ENCODE results near the gene KRTCAP2. TPM values are rescaled to one million over a fixed set of nuclear protein-coding genes. Genes with fewer than 3 reads are reported as not detected.
"Not testable (repeated sequence)": the region's sequence is repeated elsewhere in the genome, so short reads cannot be mapped to it uniquely, and the experiment has no call there.

KRTCAP2 gene
- polyA plus RNA-seq, 4 donors, result 144 to 286 (median 201) TPM

DNA sequence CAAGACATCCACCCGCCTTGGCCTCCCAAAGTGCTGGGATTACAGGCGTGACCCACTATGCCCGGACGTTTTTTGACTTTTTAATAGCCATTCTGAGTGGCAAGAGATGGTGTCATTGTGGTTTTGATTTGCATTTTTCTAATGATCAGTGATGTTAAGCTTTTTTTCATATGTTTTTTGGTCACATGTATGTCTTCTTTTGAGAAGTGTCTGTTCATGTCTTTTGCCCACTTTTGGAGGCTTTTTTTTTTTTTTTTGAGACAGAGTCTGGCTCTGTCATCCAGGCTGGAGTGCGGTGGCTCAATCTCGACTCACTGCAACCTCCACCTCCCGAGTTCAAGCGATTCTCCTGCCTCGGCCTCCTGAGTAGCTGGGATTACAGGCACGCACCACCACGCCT is 8.5 kb downstream of the KRTCAP2 start:
- H3K36me3 ChIP-seq (ENCODE audit: control insufficient read depth in 3 of 3, insufficient read depth in 2 of 3, low read depth in 1 of 3, low read length in 3 of 3); FAIRE-seq; H3K4me3 ChIP-seq (ENCODE audit: low read depth in 1 of 3, low read length in 3 of 3); H3K27me3 ChIP-seq (ENCODE audit: control insufficient read depth in 3 of 3, insufficient read depth in 3 of 3, low read length in 3 of 3); DNase-seq; H3K9me3 ChIP-seq (ENCODE audit: control insufficient read depth in 2 of 2, insufficient read depth in 1 of 2, low read depth in 1 of 2, low read length in 1 of 2); H3K27ac ChIP-seq (ENCODE audit: low read depth in 1 of 3, low read length in 2 of 3); H3K4me1 ChIP-seq (ENCODE audit: control insufficient read depth in 3 of 3, insufficient read depth in 2 of 3, low read depth in 1 of 3, low read length in 2 of 3): not testable (repeated sequence)
- WGBS, 3 donors, result 93 to 97% (median 95%) methylated on average over 7 to 11 of the region's 11 CpGs

DNA sequence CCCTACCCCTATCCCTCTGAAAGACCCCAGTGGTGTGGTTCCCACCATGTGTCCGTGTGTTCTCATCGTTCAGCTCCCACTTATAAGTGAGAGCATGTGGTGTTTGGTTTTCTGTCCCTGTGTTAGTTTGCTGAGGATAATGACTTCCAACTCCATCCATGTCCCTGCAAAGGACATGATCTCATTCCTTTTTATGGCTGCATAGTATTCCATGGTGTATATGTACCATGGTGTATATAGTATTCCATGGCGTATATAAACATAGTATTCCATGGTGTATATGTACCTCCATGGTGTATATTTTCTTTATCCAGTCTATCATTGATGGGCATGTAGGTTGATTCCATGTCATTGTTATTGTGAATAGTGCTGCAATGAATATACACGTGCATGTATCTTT is 9.3 kb downstream of the KRTCAP2 start:
- FAIRE-seq; H3K4me1 ChIP-seq (ENCODE audit: control insufficient read depth in 3 of 3, insufficient read depth in 2 of 3, low read depth in 1 of 3, low read length in 2 of 3); H3K9me3 ChIP-seq (ENCODE audit: control insufficient read depth in 2 of 2, insufficient read depth in 1 of 2, low read depth in 1 of 2, low read length in 1 of 2); DNase-seq; H3K27ac ChIP-seq (ENCODE audit: low read depth in 1 of 3, low read length in 2 of 3); H3K27me3 ChIP-seq (ENCODE audit: control insufficient read depth in 3 of 3, insufficient read depth in 3 of 3, low read length in 3 of 3); H3K4me3 ChIP-seq (ENCODE audit: low read depth in 1 of 3, low read length in 3 of 3); H3K36me3 ChIP-seq (ENCODE audit: control insufficient read depth in 3 of 3, insufficient read depth in 2 of 3, low read depth in 1 of 3, low read length in 3 of 3): not testable (repeated sequence)
- 95 to 97% (median 96%) methylated on average over 4 of the region's 4 CpGs for WGBS, 3 donors

DNA sequence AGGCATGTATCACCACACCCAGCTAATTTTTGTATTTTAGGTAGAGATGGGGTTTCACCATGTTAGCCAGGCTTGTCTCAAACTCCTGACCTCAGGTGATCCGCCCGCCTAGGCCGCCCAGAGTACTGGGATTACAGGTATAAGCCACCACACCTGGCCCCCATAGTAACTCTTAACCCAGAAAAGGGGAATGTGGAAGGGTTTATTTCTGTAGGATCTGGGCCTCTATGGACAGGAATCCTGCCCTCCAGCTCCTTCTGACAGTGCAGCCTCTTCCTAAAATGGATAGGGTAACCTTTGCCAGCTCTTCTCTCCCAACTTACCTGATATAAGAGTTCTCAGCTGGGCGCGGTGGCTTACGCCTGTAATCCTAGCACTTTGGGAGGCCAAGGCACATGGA is 10.5 kb downstream of the KRTCAP2 start:
- DNase-seq; FAIRE-seq; H3K4me1 ChIP-seq (ENCODE audit: control insufficient read depth in 3 of 3, insufficient read depth in 2 of 3, low read depth in 1 of 3, low read length in 2 of 3); H3K36me3 ChIP-seq (ENCODE audit: control insufficient read depth in 3 of 3, insufficient read depth in 2 of 3, low read depth in 1 of 3, low read length in 3 of 3); H3K4me3 ChIP-seq (ENCODE audit: low read depth in 1 of 3, low read length in 3 of 3); H3K27me3 ChIP-seq (ENCODE audit: control insufficient read depth in 3 of 3, insufficient read depth in 3 of 3, low read length in 3 of 3); H3K9me3 ChIP-seq (ENCODE audit: control insufficient read depth in 2 of 2, insufficient read depth in 1 of 2, low read depth in 1 of 2, low read length in 1 of 2); H3K27ac ChIP-seq (ENCODE audit: low read depth in 1 of 3, low read length in 2 of 3): not testable (repeated sequence)
- 94 to 100% (median 97%) methylated on average over 6 of the region's 6 CpGs for WGBS, 3 donors

DNA sequence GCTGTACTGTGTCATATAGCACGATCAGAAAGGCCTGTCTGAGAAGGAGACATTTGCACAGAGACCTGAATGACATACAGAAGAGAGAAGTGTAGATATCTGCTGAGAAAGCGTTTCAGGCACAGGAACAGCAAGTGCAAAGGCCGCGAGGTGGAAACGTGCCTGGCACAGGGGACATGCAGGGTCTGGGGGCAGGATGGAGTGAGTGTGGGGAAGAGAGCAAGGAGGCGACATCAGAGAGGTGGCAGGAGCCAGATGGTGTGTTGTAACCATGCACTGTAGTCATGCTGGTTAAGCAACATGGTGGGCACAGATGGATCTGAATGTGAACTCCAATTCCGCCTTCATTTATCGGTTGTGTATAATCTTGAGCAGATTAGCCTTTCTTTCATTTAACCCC is 13.0 kb downstream of the KRTCAP2 start:
- H3K27me3 ChIP-seq (ENCODE audit: control insufficient read depth in 3 of 3, insufficient read depth in 3 of 3, low read length in 3 of 3), result no peaks in the 10 kb centered on the region
- no peak overlapping the region for H3K4me3 ChIP-seq (ENCODE audit: low read depth in 1 of 3, low read length in 3 of 3)
- H3K36me3 ChIP-seq (ENCODE audit: control insufficient read depth in 3 of 3, insufficient read depth in 2 of 3, low read depth in 1 of 3, low read length in 3 of 3), result no peaks in the 10 kb centered on the region
- 74 to 81% (median 80%) methylated on average over 8 of the region's 8 CpGs for WGBS, 3 donors
- FAIRE-seq, result no peak
- no peaks in the 10 kb centered on the region for H3K4me1 ChIP-seq (ENCODE audit: control insufficient read depth in 3 of 3, insufficient read depth in 2 of 3, low read depth in 1 of 3, low read length in 2 of 3)
- no peak for DNase-seq
- H3K27ac ChIP-seq (ENCODE audit: low read depth in 1 of 3, low read length in 2 of 3), result no peak overlapping the region
- no peaks in the 10 kb centered on the region for H3K9me3 ChIP-seq (ENCODE audit: control insufficient read depth in 2 of 2, insufficient read depth in 1 of 2, low read depth in 1 of 2, low read length in 1 of 2)

DNA sequence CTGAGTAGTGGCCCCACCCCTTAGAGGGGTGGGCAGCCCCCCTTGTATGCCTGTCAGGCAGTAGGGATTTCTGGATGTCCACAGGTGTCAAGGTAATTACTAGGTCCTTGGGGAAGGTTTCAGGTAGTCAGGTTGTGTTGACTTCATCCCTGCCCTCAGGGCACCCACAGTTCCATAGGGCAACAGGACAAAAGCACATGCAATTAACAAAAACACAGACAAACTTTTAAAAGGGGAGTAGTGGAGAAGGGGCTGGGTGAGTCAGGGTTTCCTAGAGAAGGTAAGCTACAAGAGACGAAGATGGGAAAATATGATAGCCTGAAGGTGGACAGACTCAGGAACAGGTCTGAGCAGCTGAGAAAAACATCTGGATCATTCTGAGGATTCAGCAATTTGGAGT is 14.1 kb downstream of the KRTCAP2 start:
- 71 to 90% (median 76%) methylated on average over 1 of the region's 1 CpG for WGBS, 3 donors
- Histone ChIP-seq H3K36me3 (ENCODE audit: control insufficient read depth in 3 of 3, insufficient read depth in 2 of 3, low read depth in 1 of 3, low read length in 3 of 3) (no peaks in the 10 kb centered on the region), H3K27me3 (ENCODE audit: control insufficient read depth in 3 of 3, insufficient read depth in 3 of 3, low read length in 3 of 3) (no peaks in the 10 kb centered on the region), H3K4me1 (ENCODE audit: control insufficient read depth in 3 of 3, insufficient read depth in 2 of 3, low read depth in 1 of 3, low read length in 2 of 3) (no peaks in the 10 kb centered on the region), H3K4me3 (ENCODE audit: low read depth in 1 of 3, low read length in 3 of 3) (no peak overlapping the region), H3K27ac (ENCODE audit: low read depth in 1 of 3, low read length in 2 of 3) (no peak overlapping the region), H3K9me3 (ENCODE audit: control insufficient read depth in 2 of 2, insufficient read depth in 1 of 2, low read depth in 1 of 2, low read length in 1 of 2) (no peaks in the 10 kb centered on the region)
- no peak for FAIRE-seq
- no peak for DNase-seq

DNA sequence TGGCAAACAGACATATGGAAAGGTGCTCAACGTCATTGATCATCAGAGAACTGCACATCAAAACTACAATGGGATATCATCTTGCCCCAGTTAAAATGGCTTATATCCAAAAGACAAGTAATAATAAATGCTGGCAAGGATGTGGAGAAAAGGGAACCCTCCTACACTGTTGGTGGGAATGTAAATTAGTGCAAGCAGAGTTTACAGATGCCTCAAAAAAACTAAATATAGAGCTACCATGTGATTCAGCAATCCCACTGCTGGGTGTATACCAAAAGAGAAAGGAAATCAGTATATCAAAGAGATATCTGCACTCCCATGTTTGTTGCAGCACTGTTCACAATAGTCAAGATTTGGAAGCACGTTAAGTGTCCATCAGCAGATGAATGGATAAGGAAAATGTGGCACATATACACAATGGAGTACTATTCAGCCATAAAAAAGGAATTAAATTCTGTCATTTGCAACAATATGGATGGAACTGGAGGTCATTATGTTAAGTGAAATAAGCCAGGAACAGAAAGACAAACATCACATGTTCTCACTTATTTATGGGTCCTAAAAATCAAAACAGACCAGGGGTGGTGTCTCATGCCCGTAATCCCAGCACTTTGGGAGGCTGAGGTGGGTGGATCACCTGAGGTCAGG is 17.0 kb downstream of the KRTCAP2 start:
- H3K36me3 ChIP-seq (ENCODE audit: control insufficient read depth in 3 of 3, insufficient read depth in 2 of 3, low read depth in 1 of 3, low read length in 3 of 3); DNase-seq; H3K4me1 ChIP-seq (ENCODE audit: control insufficient read depth in 3 of 3, insufficient read depth in 2 of 3, low read depth in 1 of 3, low read length in 2 of 3); FAIRE-seq; H3K27me3 ChIP-seq (ENCODE audit: control insufficient read depth in 3 of 3, insufficient read depth in 3 of 3, low read length in 3 of 3); H3K27ac ChIP-seq (ENCODE audit: low read depth in 1 of 3, low read length in 2 of 3); H3K9me3 ChIP-seq (ENCODE audit: control insufficient read depth in 2 of 2, insufficient read depth in 1 of 2, low read depth in 1 of 2, low read length in 1 of 2); H3K4me3 ChIP-seq (ENCODE audit: low read depth in 1 of 3, low read length in 3 of 3): not testable (repeated sequence)
- WGBS, 3 donors, result 66 to 75% (median 70%) methylated on average over 3 of the region's 3 CpGs

DNA sequence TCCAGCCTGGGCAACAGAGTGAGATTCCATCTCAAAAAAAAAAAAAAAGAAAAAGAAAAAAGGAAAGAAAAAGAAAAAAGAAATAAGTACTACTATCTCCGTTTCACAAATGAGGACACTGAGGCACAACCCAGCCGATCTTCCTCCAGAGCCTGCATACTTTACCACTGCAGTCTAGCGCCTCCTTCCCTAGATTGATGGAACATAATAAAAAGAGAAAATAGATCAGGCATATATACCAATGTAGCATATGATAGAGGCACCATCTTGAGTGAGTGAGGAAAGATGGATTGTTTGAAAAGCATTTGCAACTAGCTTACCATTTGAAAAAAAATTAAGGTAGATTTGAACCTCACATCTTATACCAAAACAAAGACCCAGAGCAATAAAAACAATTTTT is 27.6 kb downstream of the KRTCAP2 start:
- FAIRE-seq (no peak), DNase-seq (no peak)
- Histone ChIP-seq H3K4me1 (ENCODE audit: control insufficient read depth in 3 of 3, insufficient read depth in 2 of 3, low read depth in 1 of 3, low read length in 2 of 3) (peaks cover 0 to 3% (median 0%) of the 10 kb centered on the region in 3 donors), H3K27me3 (ENCODE audit: control insufficient read depth in 3 of 3, insufficient read depth in 3 of 3, low read length in 3 of 3) (no peaks in the 10 kb centered on the region), H3K9me3 (ENCODE audit: control insufficient read depth in 2 of 2, insufficient read depth in 1 of 2, low read depth in 1 of 2, low read length in 1 of 2) (no peaks in the 10 kb centered on the region), H3K4me3 (ENCODE audit: low read depth in 1 of 3, low read length in 3 of 3) (no peak overlapping the region), H3K36me3 (ENCODE audit: control insufficient read depth in 3 of 3, insufficient read depth in 2 of 3, low read depth in 1 of 3, low read length in 3 of 3) (no peaks in the 10 kb centered on the region), H3K27ac (ENCODE audit: low read depth in 1 of 3, low read length in 2 of 3) (no peak overlapping the region)
- WGBS, 3 donors, result 69 to 87% (median 79%) methylated on average over 3 of the region's 3 CpGs

DNA sequence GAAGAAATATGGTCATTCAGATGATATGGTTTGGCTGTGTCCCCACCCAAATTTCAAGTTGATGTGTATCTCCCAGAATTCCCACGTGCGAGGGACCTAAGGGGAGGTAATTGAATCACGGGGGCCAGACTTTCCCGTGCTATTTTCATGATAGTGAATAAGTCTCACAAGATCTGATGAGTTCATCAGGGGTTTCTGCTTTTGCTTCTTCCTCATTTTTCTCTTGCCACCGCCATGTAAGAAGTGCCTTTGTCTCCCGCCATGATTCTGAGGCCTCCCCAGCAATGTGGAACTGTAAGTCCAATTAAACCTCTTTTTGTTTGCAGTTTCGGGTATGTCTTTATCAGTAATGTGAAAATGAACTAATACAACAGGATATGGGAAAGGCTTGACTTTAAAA is 31.4 kb downstream of the KRTCAP2 start:
- Histone ChIP-seq H3K27ac (ENCODE audit: low read depth in 1 of 3, low read length in 2 of 3) (no peak overlapping the region), H3K4me3 (ENCODE audit: low read depth in 1 of 3, low read length in 3 of 3) (no peak overlapping the region), H3K36me3 (ENCODE audit: control insufficient read depth in 3 of 3, insufficient read depth in 2 of 3, low read depth in 1 of 3, low read length in 3 of 3) (peaks cover 0 to 21% (median 0%) of the 10 kb centered on the region in 3 donors), H3K4me1 (ENCODE audit: control insufficient read depth in 3 of 3, insufficient read depth in 2 of 3, low read depth in 1 of 3, low read length in 2 of 3) (peaks cover 3 to 18% (median 6%) of the 10 kb centered on the region in 3 donors), H3K27me3 (ENCODE audit: control insufficient read depth in 3 of 3, insufficient read depth in 3 of 3, low read length in 3 of 3) (no peaks in the 10 kb centered on the region), H3K9me3 (ENCODE audit: control insufficient read depth in 2 of 2, insufficient read depth in 1 of 2, low read depth in 1 of 2, low read length in 1 of 2) (no peaks in the 10 kb centered on the region)
- DNase-seq (no peak), FAIRE-seq (no peak)
- 78 to 84% (median 81%) methylated on average over 7 of the region's 7 CpGs for WGBS, 3 donors

DNA sequence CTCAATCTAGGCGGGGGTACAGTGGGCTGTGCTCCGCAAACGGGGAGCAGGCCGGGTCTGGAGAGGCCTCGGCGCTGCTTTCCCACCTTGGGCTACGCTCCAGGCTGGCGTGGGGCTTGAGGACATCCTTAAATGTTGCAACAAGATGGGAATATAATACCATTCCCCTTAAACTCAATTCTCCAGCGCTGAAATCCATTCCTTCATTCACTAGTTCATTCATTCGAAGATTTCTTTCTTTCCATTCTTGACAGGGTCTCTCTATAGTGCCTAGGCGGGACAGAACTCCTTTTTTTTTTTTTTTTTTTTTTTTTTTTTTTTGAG is 32.5 kb downstream of the KRTCAP2 start:
- WGBS, 3 donors, result 3 to 7% (median 3%) methylated on average over 11 of the region's 11 CpGs
- Histone ChIP-seq H3K27me3 (ENCODE audit: control insufficient read depth in 3 of 3, insufficient read depth in 3 of 3, low read length in 3 of 3) (no peaks in the 10 kb centered on the region), H3K27ac (ENCODE audit: low read depth in 1 of 3, low read length in 2 of 3) (peak overlapping the region in 1 of 3 donors; percentile 96), H3K36me3 (ENCODE audit: control insufficient read depth in 3 of 3, insufficient read depth in 2 of 3, low read depth in 1 of 3, low read length in 3 of 3) (peaks cover 0 to 22% (median 0%) of the 10 kb centered on the region in 3 donors), H3K9me3 (ENCODE audit: control insufficient read depth in 2 of 2, insufficient read depth in 1 of 2, low read depth in 1 of 2, low read length in 1 of 2) (no peaks in the 10 kb centered on the region), H3K4me3 (ENCODE audit: low read depth in 1 of 3, low read length in 3 of 3) (peak overlapping the region in 2 of 3 donors; percentile 52 to 73), H3K4me1 (ENCODE audit: control insufficient read depth in 3 of 3, insufficient read depth in 2 of 3, low read depth in 1 of 3, low read length in 2 of 3) (peaks cover 4 to 20% (median 7%) of the 10 kb centered on the region in 3 donors)
- FAIRE-seq, result no peak
- no peak for DNase-seq

Data from small intestine (tissue), 7 donors.